ENCODE measurements around the gene RPAP2.

GRCh38 chr1:92372164-92372563, 73.3 kb downstream of the RPAP2 start:
- TF ChIP-seq SP1 (CRISPR knock-in tag; conservative IDR thresholded peaks at IDR 0.05) = no peak
- TF ChIP-seq FOXK1 (CRISPR knock-in tag; IDR thresholded peaks at IDR 0.05) = no peak
- TF ChIP-seq MLX (CRISPR knock-in tag; IDR thresholded peaks at IDR 0.05) = no peak
- no peak for TF ChIP-seq CREB1 (CRISPR knock-in tag; IDR thresholded peaks at IDR 0.05)
- no peak for TF ChIP-seq CTCF (IDR thresholded peaks at IDR 0.05)
- no peak for TF ChIP-seq CBFB (CRISPR knock-in tag; IDR thresholded peaks at IDR 0.05; ENCODE audit: low read depth)
- no peak for TF ChIP-seq AFF4 (CRISPR knock-in tag; IDR thresholded peaks at IDR 0.05; ENCODE audit: borderline replicate concordance)
- TF ChIP-seq ELF4 (CRISPR knock-in tag; IDR thresholded peaks at IDR 0.05; ENCODE audit: low read depth) = no peak
- no peak for TF ChIP-seq NR2C2 (CRISPR knock-in tag; IDR thresholded peaks at IDR 0.05)
- TF ChIP-seq USF1 (CRISPR knock-in tag; IDR thresholded peaks at IDR 0.05) = no peak
- TF ChIP-seq MAX (CRISPR knock-in tag; IDR thresholded peaks at IDR 0.05) = no peak
- TF ChIP-seq E2F1 (CRISPR knock-in tag; IDR thresholded peaks at IDR 0.05) = no peak
- TF ChIP-seq IRF2 (CRISPR knock-in tag; IDR thresholded peaks at IDR 0.05; ENCODE audit: borderline replicate concordance, low read depth) = no peak

All from WTC11 (cell line).